H9 (cell line): ENCODE data around the gene PTGR1. TPM values are rescaled to one million over a fixed set of nuclear protein-coding genes. Genes with fewer than 3 reads are reported as not detected.

Source experiments
- DNase-seq: peaks from one replicate; pipeline ENCODE4 v3.0.0-alpha.2; 2017
- H2AFZ ChIP-seq: one replicate; pipeline ENCODE4 v1.6.1; 2013; ENCODE audit warnings: mild to moderate bottlenecking, low read length, control low read depth, moderate library complexity
- H2AK5ac ChIP-seq: 2 replicates; pipeline ENCODE4 v1.6.1; 2013; ENCODE audit warnings: low read length, control low read depth, mixed read lengths; ENCODE audit not compliant: insufficient read length
- H2BK120ac ChIP-seq: one replicate; pipeline ENCODE4 v1.6.1; 2013; ENCODE audit warnings: low read depth, mild to moderate bottlenecking, low read length, control low read depth, inconsistent platforms; ENCODE audit not compliant: poor library complexity, severe bottlenecking
- H2BK12ac ChIP-seq: 2 replicates; pipeline ENCODE4 v1.6.1; 2013; ENCODE audit warnings: low read length, control low read depth, mixed read lengths, low read depth; ENCODE audit not compliant: insufficient read length
- H2BK15ac ChIP-seq: 2 replicates; pipeline ENCODE4 v1.6.1; 2013; ENCODE audit warnings: low read depth, low read length, control low read depth
- H2BK20ac ChIP-seq: one replicate; pipeline ENCODE4 v1.6.1; 2013; ENCODE audit warnings: low read depth, mild to moderate bottlenecking, low read length, control low read depth, inconsistent platforms; ENCODE audit not compliant: poor library complexity, severe bottlenecking
- H2BK5ac ChIP-seq: 2 replicates; pipeline ENCODE4 v1.6.1; 2013; ENCODE audit warnings: low read length, control low read depth, mixed read lengths; ENCODE audit not compliant: insufficient read length
- H3K14ac ChIP-seq: 2 replicates; pipeline ENCODE4 v1.6.1; 2013; ENCODE audit warnings: low read length, control low read depth; ENCODE audit not compliant: insufficient read depth
- H3K18ac ChIP-seq: 2 replicates; pipeline ENCODE4 v1.6.1; 2013; ENCODE audit warnings: low read depth, mild to moderate bottlenecking, mixed read lengths, low read length, control low read depth; ENCODE audit not compliant: insufficient read length
- H3K23ac ChIP-seq: 2 replicates; pipeline ENCODE4 v1.6.1; 2013; ENCODE audit warnings: low read length, control low read depth, mixed read lengths, low read depth; ENCODE audit not compliant: insufficient read length
- H3K23me2 ChIP-seq: 2 replicates; pipeline ENCODE4 v1.6.1; 2013; ENCODE audit warnings: low read depth, mild to moderate bottlenecking, mixed read lengths, low read length, control low read depth; ENCODE audit not compliant: insufficient read length, poor library complexity, severe bottlenecking
- H3K27ac ChIP-seq: 2 replicates; pipeline ENCODE4 v1.5.1; 2013; ENCODE audit warnings: low read length, control low read depth, mixed read lengths, low read depth; ENCODE audit not compliant: insufficient read length
- H3K27me3 ChIP-seq: 2 replicates; pipeline ENCODE4 v1.6.1; 2013; ENCODE audit warnings: low read length, control low read depth, inconsistent platforms; ENCODE audit not compliant: insufficient read depth
- H3K4ac ChIP-seq: 2 replicates; pipeline ENCODE4 v1.6.1; 2013; ENCODE audit warnings: low read depth, mild to moderate bottlenecking, control low read depth, inconsistent platforms, low read length, moderate library complexity
- H3K4me1 ChIP-seq: 2 replicates; pipeline ENCODE4 v1.6.1; 2013; ENCODE audit warnings: low read length, control low read depth, inconsistent platforms; ENCODE audit not compliant: insufficient read depth
- H3K4me2 ChIP-seq: 2 replicates; pipeline ENCODE4 v1.6.1; 2013; ENCODE audit warnings: low read length, control low read depth, mixed read lengths; ENCODE audit not compliant: insufficient read length, insufficient read depth
- H3K56ac ChIP-seq: 2 replicates; pipeline ENCODE4 v1.6.1; 2013; ENCODE audit warnings: low read depth, mild to moderate bottlenecking, mixed read lengths, low read length, control low read depth; ENCODE audit not compliant: insufficient read length
- H3K79me1 ChIP-seq: 2 replicates; pipeline ENCODE4 v1.6.1; 2013; ENCODE audit warnings: low read depth, mild to moderate bottlenecking, moderate library complexity, low read length, control low read depth, inconsistent platforms; ENCODE audit not compliant: insufficient read depth, poor library complexity, severe bottlenecking
- H3K79me2 ChIP-seq: 2 replicates; pipeline ENCODE4 v1.6.1; 2013; ENCODE audit warnings: low read length, control low read depth, inconsistent platforms; ENCODE audit not compliant: insufficient read depth
- H3K9ac ChIP-seq: 2 replicates; pipeline ENCODE4 v1.6.1; 2013; ENCODE audit warnings: low read length, control low read depth, mixed read lengths; ENCODE audit not compliant: insufficient read length; ENCODE audit errors: extremely low read depth
- H3K9me3 ChIP-seq: one replicate; pipeline ENCODE4 v1.6.1; 2013; ENCODE audit warnings: low read depth, low read length, inconsistent platforms; ENCODE audit not compliant: control insufficient read depth
- H3T11ph ChIP-seq: one replicate; pipeline ENCODE4 v1.6.1; 2013; ENCODE audit warnings: mild to moderate bottlenecking, low read length, control low read depth, inconsistent platforms
- H4K20me1 ChIP-seq: one replicate; pipeline ENCODE4 v1.6.1; 2013; ENCODE audit not compliant: control insufficient read depth, insufficient read length, insufficient read depth
- H4K5ac ChIP-seq: 2 replicates; pipeline ENCODE4 v1.6.1; 2013; ENCODE audit warnings: low read depth, mild to moderate bottlenecking, mixed read lengths, low read length, control low read depth; ENCODE audit not compliant: insufficient read length
- H4K8ac ChIP-seq: replicated peaks from 2 replicates; pipeline ENCODE4 v1.6.1; 2013; ENCODE audit warnings: low read length, control low read depth, mixed read lengths, low read depth; ENCODE audit not compliant: insufficient read length
- H4K91ac ChIP-seq: 2 replicates; pipeline ENCODE4 v1.6.1; 2013; ENCODE audit warnings: low read depth, mild to moderate bottlenecking, moderate library complexity, mixed read lengths, low read length, control low read depth; ENCODE audit not compliant: insufficient read length
- H3K27ac Mint-ChIP-seq, 3 experiments: 2 replicates in 2 of 3; 3 replicates in 1 of 3; pipeline ENCODE4 v1.8.0; 2020 to 2021; ENCODE audit warnings: mixed read lengths in 3 of 3, mild to moderate bottlenecking in 1 of 3, moderate library complexity in 1 of 3
- H3K27me3 Mint-ChIP-seq: 2 replicates; pipeline ENCODE4 v1.8.0; 2021; ENCODE audit warnings: low read depth, mild to moderate bottlenecking, moderate library complexity, mixed read lengths
- H3K36me3 Mint-ChIP-seq, 3 experiments: 2 replicates in 2 of 3; 3 replicates in 1 of 3; pipeline ENCODE4 v1.8.0; 2020 to 2021; ENCODE audit warnings: low read depth in 3 of 3, mixed read lengths in 3 of 3; ENCODE audit not compliant: insufficient read depth in 1 of 3
- H3K4me1 Mint-ChIP-seq, 2 experiments: 2 replicates each; pipeline ENCODE4 v1.8.0; 2020; ENCODE audit warnings: mixed read lengths in 2 of 2
- H3K4me3 Mint-ChIP-seq, 2 experiments: 2 replicates in 1 of 2; 3 replicates in 1 of 2; pipeline ENCODE4 v1.8.0; 2020 to 2021; ENCODE audit warnings: mild to moderate bottlenecking in 2 of 2, mixed read lengths in 2 of 2, moderate library complexity in 1 of 2
- H3K9me3 Mint-ChIP-seq, 2 experiments: 2 replicates in 1 of 2; 3 replicates in 1 of 2; pipeline ENCODE4 v1.8.0; 2020; ENCODE audit warnings: mild to moderate bottlenecking in 2 of 2, mixed read lengths in 2 of 2, moderate library complexity in 1 of 2
- CTCF ChIP-seq: fragments of 200-600 bp; sonication (generic); conservative IDR thresholded peaks from 3 replicates; pipeline ENCODE4 v1.8.0; 2021; ENCODE audit warnings: antibody characterized with exemption, mild to moderate bottlenecking
- WGBS: extraction: QIAGEN DNeasy Blood & Tissue Kit; methylation state at CpG from one replicate; pipeline ENCODE4 v1.1.7; 2013; ENCODE audit warnings: missing lambda C conversion rate, low lambda C conversion rate, mixed read lengths; ENCODE audit not compliant: insufficient read length; ENCODE audit errors: extremely low coverage; 5-methylcytosine and 5-hydroxymethylcytosine counted together
- total RNA-seq: library from RNA; stranded (reverse); gene quantifications from 2 replicates; pipeline ENCODE4 v1.2.1, GENCODE V29; 2021

PTGR1 gene
- total RNA-seq, 1 experiment from 2014 or later: 45.2 TPM

DNA sequence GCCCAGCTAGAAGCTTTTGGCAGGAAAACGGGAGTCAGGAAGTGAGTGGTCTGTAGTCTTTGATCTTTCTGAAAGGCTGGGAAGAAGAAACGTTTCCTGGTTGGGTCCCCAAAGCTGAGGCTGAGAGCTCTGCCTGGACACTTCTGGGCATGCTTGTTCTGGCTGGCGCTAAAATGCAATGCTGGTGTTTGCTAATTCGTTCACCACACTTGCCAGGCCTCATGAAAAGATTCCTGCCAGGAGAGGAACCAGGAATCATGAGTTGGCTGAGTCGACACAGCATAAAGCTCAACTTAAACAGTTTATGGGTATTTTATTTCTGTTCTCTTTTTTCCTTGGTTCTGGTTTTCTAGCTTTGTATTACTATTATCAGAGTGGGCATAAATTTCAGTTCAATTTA, 10.7 kb upstream of the PTGR1 start:
- no peak overlapping the region for H2AFZ ChIP-seq
- no peak overlapping the region for H2BK120ac ChIP-seq
- no peak overlapping the region for H2AK5ac ChIP-seq
- H3K79me2 ChIP-seq: no peaks in the 10 kb centered on the region
- Mint-ChIP-seq H3K9me3 (no peaks in the 10 kb centered on the region; a peak in 1 of 5 replicates), H3K4me3 (no peak overlapping the region), H3K27me3 (peaks cover 3% of the 10 kb centered on the region; the same call in 1 of the 2 replicates), H3K36me3 (no peaks in the 10 kb centered on the region), H3K27ac (no peak overlapping the region), H3K4me1 (no peaks in the 10 kb centered on the region)
- no peak overlapping the region for H4K8ac ChIP-seq
- no peaks in the 10 kb centered on the region; the same call in 1 of the 2 replicates for H3K4me1 ChIP-seq
- no CpG with 5 or more reads among the region's 5 CpGs for WGBS
- H3K79me1 ChIP-seq: no peaks in the 10 kb centered on the region
- H4K20me1 ChIP-seq: no peaks in the 10 kb centered on the region
- no peaks in the 10 kb centered on the region for H3K9me3 ChIP-seq
- no peak overlapping the region for H2BK15ac ChIP-seq
- no peak overlapping the region for H2BK5ac ChIP-seq
- H3K18ac ChIP-seq: no peak overlapping the region
- DNase-seq: no peak
- no peak overlapping the region for H3K9ac ChIP-seq
- no peak for TF ChIP-seq CTCF
- H3K14ac ChIP-seq: no peak overlapping the region
- no peak overlapping the region for H2BK20ac ChIP-seq
- no peak overlapping the region for H3K23ac ChIP-seq
- H2BK12ac ChIP-seq: no peak overlapping the region
- H3K27me3 ChIP-seq: no peaks in the 10 kb centered on the region
- H4K91ac ChIP-seq: no peak overlapping the region
- no peak overlapping the region for H3K27ac ChIP-seq
- no peak overlapping the region for H3T11ph ChIP-seq
- H3K23me2 ChIP-seq: peaks cover 2% of the 10 kb centered on the region
- H3K4me2 ChIP-seq: no peak overlapping the region
- no peak overlapping the region for H4K5ac ChIP-seq
- H3K56ac ChIP-seq: no peak overlapping the region
- no peak overlapping the region for H3K4ac ChIP-seq
